ENCODE measurements around the gene HBQ1. TPM values are rescaled to one million over a fixed set of nuclear protein-coding genes. Genes with fewer than 3 reads are reported as not detected.
"Not testable (repeated sequence)": the region's sequence is repeated elsewhere in the genome, so short reads cannot be mapped to it uniquely, and the experiment has no call there.

The HBQ1 gene
- total and polyA plus RNA-seq, 4 donors, result 50.9 TPM; not detected in 3

DNA sequence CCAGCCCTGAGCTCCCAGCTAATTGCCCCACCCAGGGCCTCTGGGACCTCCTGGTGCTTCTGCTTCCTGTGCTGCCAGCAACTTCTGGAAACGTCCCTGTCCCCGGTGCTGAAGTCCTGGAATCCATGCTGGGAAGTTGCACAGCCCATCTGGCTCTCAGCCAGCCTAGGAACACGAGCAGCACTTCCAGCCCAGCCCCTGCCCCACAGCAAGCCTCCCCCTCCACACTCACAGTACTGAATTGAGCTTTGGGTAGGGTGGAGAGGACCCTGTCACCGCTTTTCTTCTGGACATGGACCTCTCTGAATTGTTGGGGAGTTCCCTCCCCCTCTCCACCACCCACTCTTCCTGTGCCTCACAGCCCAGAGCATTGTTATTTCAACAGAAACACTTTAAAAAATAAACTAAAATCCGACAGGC is 10.2 kb upstream of the HBQ1 start:
- Histone ChIP-seq H3K27me3 (ENCODE audit: control insufficient read depth in 4 of 4, insufficient read depth in 4 of 4, low read length in 3 of 4) (peaks cover 8 to 17% (median 10%) of the 10 kb centered on the region in 4 donors), H3K4me1 (ENCODE audit: control insufficient read depth in 4 of 4, insufficient read depth in 4 of 4, low read length in 3 of 4) (peaks cover 2 to 11% (median 11%) of the 10 kb centered on the region in 4 donors)
- DNase-seq (ENCODE audit: low spot score), result peak; percentile 68
- H3K27ac ChIP-seq (ENCODE audit: low read depth in 1 of 2, low read length in 2 of 2); H3K9ac ChIP-seq (ENCODE audit: low read depth in 1 of 2, low read length in 2 of 2); H3K4me3 ChIP-seq (ENCODE audit: low read depth in 1 of 3, low read length in 3 of 3); H3K36me3 ChIP-seq (ENCODE audit: control insufficient read depth in 4 of 4, insufficient read depth in 3 of 4, low read depth in 1 of 4, low read length in 3 of 4); H3K9me3 ChIP-seq (ENCODE audit: control insufficient read depth in 4 of 4, low read length in 3 of 4): not testable (repeated sequence)
- peak in 1 of 2 donors; percentile 17 for TF ChIP-seq HNF4A (conservative IDR thresholded peaks at IDR 0.05)
- TF ChIP-seq, protein P1, sequence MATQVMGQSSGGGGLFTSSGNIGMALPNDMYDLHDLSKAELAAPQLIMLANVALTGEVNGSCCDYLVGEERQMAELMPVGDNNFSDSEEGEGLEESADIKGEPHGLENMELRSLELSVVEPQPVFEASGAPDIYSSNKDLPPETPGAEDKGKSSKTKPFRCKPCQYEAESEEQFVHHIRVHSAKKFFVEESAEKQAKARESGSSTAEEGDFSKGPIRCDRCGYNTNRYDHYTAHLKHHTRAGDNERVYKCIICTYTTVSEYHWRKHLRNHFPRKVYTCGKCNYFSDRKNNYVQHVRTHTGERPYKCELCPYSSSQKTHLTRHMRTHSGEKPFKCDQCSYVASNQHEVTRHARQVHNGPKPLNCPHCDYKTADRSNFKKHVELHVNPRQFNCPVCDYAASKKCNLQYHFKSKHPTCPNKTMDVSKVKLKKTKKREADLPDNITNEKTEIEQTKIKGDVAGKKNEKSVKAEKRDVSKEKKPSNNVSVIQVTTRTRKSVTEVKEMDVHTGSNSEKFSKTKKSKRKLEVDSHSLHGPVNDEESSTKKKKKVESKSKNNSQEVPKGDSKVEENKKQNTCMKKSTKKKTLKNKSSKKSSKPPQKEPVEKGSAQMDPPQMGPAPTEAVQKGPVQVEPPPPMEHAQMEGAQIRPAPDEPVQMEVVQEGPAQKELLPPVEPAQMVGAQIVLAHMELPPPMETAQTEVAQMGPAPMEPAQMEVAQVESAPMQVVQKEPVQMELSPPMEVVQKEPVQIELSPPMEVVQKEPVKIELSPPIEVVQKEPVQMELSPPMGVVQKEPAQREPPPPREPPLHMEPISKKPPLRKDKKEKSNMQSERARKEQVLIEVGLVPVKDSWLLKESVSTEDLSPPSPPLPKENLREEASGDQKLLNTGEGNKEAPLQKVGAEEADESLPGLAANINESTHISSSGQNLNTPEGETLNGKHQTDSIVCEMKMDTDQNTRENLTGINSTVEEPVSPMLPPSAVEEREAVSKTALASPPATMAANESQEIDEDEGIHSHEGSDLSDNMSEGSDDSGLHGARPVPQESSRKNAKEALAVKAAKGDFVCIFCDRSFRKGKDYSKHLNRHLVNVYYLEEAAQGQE (IDR thresholded peaks at IDR 0.05), result peak; percentile 97
- 4% methylated on average over 5 of the region's 5 CpGs for WGBS

DNA sequence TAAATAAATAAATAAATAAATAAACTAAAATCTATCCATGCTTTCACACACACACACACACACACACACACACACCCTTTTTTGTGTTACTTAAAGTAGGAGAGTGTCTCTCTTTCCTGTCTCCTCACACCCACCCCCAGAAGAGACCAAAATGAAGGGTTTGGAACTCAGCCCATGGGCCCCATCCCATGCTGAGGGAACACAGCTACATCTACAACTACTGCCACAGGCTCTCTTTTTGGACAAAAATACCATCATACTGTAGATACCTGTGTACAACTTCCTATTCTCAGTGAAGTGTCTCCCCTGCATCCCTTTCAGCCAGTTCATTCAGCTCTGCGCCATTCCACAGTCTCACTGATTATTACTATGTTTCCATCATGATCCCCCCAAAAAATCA is 9.5 kb upstream of the HBQ1 start:
- Histone ChIP-seq H3K4me1 (ENCODE audit: control insufficient read depth in 4 of 4, insufficient read depth in 4 of 4, low read length in 3 of 4) (peaks cover 0 to 6% (median 4%) of the 10 kb centered on the region in 4 donors), H3K4me3 (ENCODE audit: low read depth in 1 of 3, low read length in 3 of 3) (no peak overlapping the region), H3K36me3 (ENCODE audit: control insufficient read depth in 4 of 4, insufficient read depth in 3 of 4, low read depth in 1 of 4, low read length in 3 of 4) (no peaks in the 10 kb centered on the region), H3K27me3 (ENCODE audit: control insufficient read depth in 4 of 4, insufficient read depth in 4 of 4, low read length in 3 of 4) (peaks cover 7 to 20% (median 11%) of the 10 kb centered on the region in 4 donors), H3K9ac (ENCODE audit: low read depth in 1 of 2, low read length in 2 of 2) (no peak overlapping the region), H3K27ac (ENCODE audit: low read depth in 1 of 2, low read length in 2 of 2) (no peak overlapping the region), H3K9me3 (ENCODE audit: control insufficient read depth in 4 of 4, low read length in 3 of 4) (no peaks in the 10 kb centered on the region)
- no peak for TF ChIP-seq SP1 (IDR thresholded peaks at IDR 0.05)
- no peak for TF ChIP-seq FOXA2 (IDR thresholded peaks at IDR 0.05)
- no peak for TF ChIP-seq RAD21 (IDR thresholded peaks at IDR 0.05)
- TF ChIP-seq GABPA (IDR thresholded peaks at IDR 0.05 in 1 of 2, conservative IDR thresholded peaks at IDR 0.05 in 1 of 2), result no peak
- TF ChIP-seq, protein P2, sequence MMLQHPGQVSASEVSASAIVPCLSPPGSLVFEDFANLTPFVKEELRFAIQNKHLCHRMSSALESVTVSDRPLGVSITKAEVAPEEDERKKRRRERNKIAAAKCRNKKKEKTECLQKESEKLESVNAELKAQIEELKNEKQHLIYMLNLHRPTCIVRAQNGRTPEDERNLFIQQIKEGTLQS (IDR thresholded peaks at IDR 0.05), result no peak
- no peak for TF ChIP-seq HNF4G (IDR thresholded peaks at IDR 0.05)
- TF ChIP-seq YY1 (IDR thresholded peaks at IDR 0.05), result no peak
- TF ChIP-seq, protein P1 (IDR thresholded peaks at IDR 0.05), result no peak
- no peak for TF ChIP-seq FOXA1 (IDR thresholded peaks at IDR 0.05)
- TF ChIP-seq, protein P3, sequence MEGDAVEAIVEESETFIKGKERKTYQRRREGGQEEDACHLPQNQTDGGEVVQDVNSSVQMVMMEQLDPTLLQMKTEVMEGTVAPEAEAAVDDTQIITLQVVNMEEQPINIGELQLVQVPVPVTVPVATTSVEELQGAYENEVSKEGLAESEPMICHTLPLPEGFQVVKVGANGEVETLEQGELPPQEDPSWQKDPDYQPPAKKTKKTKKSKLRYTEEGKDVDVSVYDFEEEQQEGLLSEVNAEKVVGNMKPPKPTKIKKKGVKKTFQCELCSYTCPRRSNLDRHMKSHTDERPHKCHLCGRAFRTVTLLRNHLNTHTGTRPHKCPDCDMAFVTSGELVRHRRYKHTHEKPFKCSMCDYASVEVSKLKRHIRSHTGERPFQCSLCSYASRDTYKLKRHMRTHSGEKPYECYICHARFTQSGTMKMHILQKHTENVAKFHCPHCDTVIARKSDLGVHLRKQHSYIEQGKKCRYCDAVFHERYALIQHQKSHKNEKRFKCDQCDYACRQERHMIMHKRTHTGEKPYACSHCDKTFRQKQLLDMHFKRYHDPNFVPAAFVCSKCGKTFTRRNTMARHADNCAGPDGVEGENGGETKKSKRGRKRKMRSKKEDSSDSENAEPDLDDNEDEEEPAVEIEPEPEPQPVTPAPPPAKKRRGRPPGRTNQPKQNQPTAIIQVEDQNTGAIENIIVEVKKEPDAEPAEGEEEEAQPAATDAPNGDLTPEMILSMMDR (IDR thresholded peaks at IDR 0.05; ENCODE audit: low read depth, low read length, missing input control), result no peak
- no peak for TF ChIP-seq NR2F2 (IDR thresholded peaks at IDR 0.05)
- no peak for TF ChIP-seq HNF4A (conservative IDR thresholded peaks at IDR 0.05)
- no peak for TF ChIP-seq EGR1 (IDR thresholded peaks at IDR 0.05; ENCODE audit: low read depth in 2 of 2)
- TF ChIP-seq, protein P4, sequence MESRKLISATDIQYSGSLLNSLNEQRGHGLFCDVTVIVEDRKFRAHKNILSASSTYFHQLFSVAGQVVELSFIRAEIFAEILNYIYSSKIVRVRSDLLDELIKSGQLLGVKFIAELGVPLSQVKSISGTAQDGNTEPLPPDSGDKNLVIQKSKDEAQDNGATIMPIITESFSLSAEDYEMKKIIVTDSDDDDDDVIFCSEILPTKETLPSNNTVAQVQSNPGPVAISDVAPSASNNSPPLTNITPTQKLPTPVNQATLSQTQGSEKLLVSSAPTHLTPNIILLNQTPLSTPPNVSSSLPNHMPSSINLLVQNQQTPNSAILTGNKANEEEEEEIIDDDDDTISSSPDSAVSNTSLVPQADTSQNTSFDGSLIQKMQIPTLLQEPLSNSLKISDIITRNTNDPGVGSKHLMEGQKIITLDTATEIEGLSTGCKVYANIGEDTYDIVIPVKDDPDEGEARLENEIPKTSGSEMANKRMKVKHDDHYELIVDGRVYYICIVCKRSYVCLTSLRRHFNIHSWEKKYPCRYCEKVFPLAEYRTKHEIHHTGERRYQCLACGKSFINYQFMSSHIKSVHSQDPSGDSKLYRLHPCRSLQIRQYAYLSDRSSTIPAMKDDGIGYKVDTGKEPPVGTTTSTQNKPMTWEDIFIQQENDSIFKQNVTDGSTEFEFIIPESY (IDR thresholded peaks at IDR 0.05), result no peak
- TF ChIP-seq JUND (IDR thresholded peaks at IDR 0.05), result no peak
- no peak for TF ChIP-seq RXRA (IDR thresholded peaks at IDR 0.05)
- TF ChIP-seq TAF1 (conservative IDR thresholded peaks at IDR 0.05), result no peak
- TF ChIP-seq, protein P5, sequence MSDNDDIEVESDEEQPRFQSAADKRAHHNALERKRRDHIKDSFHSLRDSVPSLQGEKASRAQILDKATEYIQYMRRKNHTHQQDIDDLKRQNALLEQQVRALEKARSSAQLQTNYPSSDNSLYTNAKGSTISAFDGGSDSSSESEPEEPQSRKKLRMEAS (IDR thresholded peaks at IDR 0.05), result no peak
- DNase-seq (ENCODE audit: low spot score), result no peak
- 6% methylated on average over 1 of the region's 1 CpG for WGBS

DNA sequence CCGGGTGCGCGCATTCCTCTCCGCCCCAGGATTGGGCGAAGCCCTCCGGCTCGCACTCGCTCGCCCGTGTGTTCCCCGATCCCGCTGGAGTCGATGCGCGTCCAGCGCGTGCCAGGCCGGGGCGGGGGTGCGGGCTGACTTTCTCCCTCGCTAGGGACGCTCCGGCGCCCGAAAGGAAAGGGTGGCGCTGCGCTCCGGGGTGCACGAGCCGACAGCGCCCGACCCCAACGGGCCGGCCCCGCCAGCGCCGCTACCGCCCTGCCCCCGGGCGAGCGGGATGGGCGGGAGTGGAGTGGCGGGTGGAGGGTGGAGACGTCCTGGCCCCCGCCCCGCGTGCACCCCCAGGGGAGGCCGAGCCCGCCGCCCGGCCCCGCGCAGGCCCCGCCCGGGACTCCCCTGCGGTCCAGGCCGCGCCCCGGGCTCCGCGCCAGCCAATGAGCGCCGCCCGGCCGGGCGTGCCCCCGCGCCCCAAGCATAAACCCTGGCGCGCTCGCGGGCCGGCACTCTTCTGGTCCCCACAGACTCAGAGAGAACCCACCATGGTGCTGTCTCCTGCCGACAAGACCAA is 7.8 kb upstream of the HBQ1 start, which contains the start of gene HBA2:
HBA2 (plus strand) TSS at position 503 of the 568 bp plus-strand sequence; CDS start at position 540, 37 bp downstream.
- not testable (repeated sequence) for H3K9me3 ChIP-seq (ENCODE audit: control insufficient read depth in 4 of 4, low read length in 3 of 4); H3K9ac ChIP-seq (ENCODE audit: low read depth in 1 of 2, low read length in 2 of 2); H3K4me1 ChIP-seq (ENCODE audit: control insufficient read depth in 4 of 4, insufficient read depth in 4 of 4, low read length in 3 of 4); H3K4me3 ChIP-seq (ENCODE audit: low read depth in 1 of 3, low read length in 3 of 3); H3K27ac ChIP-seq (ENCODE audit: low read depth in 1 of 2, low read length in 2 of 2); DNase-seq (ENCODE audit: low spot score); H3K36me3 ChIP-seq (ENCODE audit: control insufficient read depth in 4 of 4, insufficient read depth in 3 of 4, low read depth in 1 of 4, low read length in 3 of 4)
- H3K27me3 ChIP-seq (ENCODE audit: control insufficient read depth in 4 of 4, insufficient read depth in 4 of 4, low read length in 3 of 4), result peaks cover 0 to 13% (median 4%) of the 10 kb centered on the region in 4 donors
- no CpG with 5 or more reads among the region's 74 CpGs for WGBS

All from liver (tissue), 9 donors.